ENCODE data around the gene ROBO1.

Gene ROBO1

GRCh38 chr3:78878011-78878410, 889.8 kb downstream of the ROBO1 start:
- H3K4me3 ChIP-seq (ENCODE audit: low read depth, low read length), result no peak overlapping the region
- DNase-seq (ENCODE audit: low read depth), result no peak
- TF ChIP-seq CTCF (IDR thresholded peaks at IDR 0.05; ENCODE audit: low read depth, low read length, missing control alignments), result no peak

DNA sequence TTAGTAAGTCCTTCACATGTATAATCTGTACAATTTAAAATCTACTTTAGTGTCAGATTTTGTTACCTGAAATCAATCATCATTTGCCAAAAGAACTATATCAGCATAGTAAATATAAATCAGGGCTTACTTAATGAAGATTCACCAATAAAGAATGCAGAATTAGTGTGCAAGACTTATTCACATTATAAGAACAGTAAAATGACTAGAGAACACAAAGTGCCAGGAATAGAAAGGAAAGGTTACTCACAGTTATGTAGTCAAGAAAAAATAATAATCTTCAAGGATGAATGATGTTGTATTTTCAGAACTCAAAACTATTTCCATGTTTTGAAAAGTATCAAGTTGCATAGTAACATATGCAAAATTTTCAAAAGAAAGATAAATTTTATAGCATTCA, 891.9 kb downstream of the ROBO1 start:
- no peak for DNase-seq (ENCODE audit: low read depth)
- TF ChIP-seq CTCF (IDR thresholded peaks at IDR 0.05; ENCODE audit: low read depth, low read length, missing control alignments), result no peak
- H3K4me3 ChIP-seq (ENCODE audit: low read depth, low read length), result no peak overlapping the region

DNA sequence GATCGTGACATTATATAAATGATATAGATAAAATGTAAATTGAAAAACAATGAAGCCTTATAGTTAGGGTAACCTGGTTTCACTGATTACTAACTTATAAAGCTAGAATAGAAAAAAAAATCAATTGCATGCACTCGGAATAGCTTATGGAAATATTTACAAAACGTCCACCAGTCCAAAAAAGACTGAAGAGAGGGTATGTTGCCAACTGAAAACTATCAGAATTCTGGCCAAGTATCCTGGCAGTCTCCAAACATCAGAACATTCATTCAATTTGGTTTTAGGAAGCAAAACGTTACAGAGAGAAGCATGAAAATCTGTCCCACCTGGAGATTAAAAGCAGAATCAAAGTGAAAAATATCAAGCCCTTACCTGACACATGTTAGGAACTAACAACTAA, 892.4 kb downstream of the ROBO1 start:
- no peak overlapping the region for H3K4me3 ChIP-seq (ENCODE audit: low read depth, low read length)
- no peak for DNase-seq (ENCODE audit: low read depth)
- TF ChIP-seq CTCF (IDR thresholded peaks at IDR 0.05; ENCODE audit: low read depth, low read length, missing control alignments), result no peak

DNA sequence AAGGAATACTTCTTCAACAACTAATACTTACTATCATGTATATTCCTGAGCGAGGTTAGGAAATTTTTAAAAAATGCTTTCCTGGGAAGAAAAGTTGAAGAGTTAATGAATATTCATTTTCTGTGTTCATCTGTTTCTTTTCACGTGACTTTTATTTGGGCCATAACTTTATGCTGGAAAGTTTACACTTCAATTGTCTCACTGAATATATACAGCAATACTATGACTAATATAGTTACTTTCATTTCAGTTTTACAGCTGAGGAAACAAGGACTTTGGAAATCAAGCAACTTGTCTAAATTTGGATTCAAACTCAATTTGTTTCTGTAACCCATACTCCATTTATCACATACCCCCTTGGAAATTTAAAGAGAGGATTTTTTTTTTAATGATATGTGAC, 894.2 kb downstream of the ROBO1 start:
- no peak for DNase-seq (ENCODE audit: low read depth)
- TF ChIP-seq CTCF (IDR thresholded peaks at IDR 0.05; ENCODE audit: low read depth, low read length, missing control alignments), result no peak
- no peak overlapping the region for H3K4me3 ChIP-seq (ENCODE audit: low read depth, low read length)

- no peak for DNase-seq (ENCODE audit: low read depth)
- no peak for TF ChIP-seq CTCF (IDR thresholded peaks at IDR 0.05; ENCODE audit: low read depth, low read length, missing control alignments)
- no peak overlapping the region for H3K4me3 ChIP-seq (ENCODE audit: low read depth, low read length)
These were observed 895.6 kb downstream of the ROBO1 start for GRCh38 chr3:78872195-78872594.

DNA sequence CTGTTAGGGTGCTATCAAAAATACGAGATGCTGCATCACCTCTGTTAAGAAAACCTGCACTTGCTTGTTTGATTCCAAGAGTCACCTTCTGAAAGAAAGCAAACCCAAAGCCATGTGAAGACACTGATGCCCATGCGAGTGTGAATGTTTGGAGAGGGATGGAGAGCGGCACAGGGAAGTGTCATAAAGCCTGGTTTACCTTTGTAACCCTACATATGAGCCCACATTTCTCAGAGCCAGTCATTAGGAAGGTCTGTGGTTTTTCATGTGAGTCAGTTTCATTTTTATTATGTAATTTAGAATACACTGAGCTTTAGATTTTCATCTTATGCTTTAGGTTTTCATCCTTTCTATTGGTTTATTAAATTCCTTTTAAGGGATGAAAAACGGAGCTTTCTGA, 896.8 kb downstream of the ROBO1 start:
- TF ChIP-seq CTCF (IDR thresholded peaks at IDR 0.05; ENCODE audit: low read depth, low read length, missing control alignments), result no peak
- no peak for DNase-seq (ENCODE audit: low read depth)
- H3K4me3 ChIP-seq (ENCODE audit: low read depth, low read length), result no peak overlapping the region

DNA sequence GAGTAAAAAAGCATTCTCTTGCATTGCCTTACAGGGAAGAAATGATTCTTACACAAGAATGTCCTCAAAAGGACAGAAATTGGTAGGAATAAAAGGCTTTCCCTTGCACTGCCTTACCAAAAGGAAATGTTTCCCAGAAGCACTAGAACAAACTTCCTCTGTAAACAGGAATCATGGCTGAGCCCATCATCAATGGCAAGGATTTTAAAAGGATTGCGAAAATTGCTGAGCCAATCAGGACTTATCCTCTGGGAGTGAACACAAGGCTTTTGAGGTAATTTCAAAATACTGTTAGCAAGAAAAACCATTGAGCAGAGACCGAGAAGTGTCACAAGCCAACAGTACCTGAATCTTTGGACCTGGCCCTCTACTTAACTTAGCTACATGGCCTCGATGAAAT, 897.3 kb downstream of the ROBO1 start:
- TF ChIP-seq CTCF (IDR thresholded peaks at IDR 0.05; ENCODE audit: low read depth, low read length, missing control alignments), result no peak
- H3K4me3 ChIP-seq (ENCODE audit: low read depth, low read length), result no peak overlapping the region
- no peak for DNase-seq (ENCODE audit: low read depth)
